Keratinocyte (primary cell): ENCODE results near the gene RHOT1. TPM values are rescaled to one million over a fixed set of nuclear protein-coding genes. Genes with fewer than 3 reads are reported as not detected.

Experiments
- DNase-seq: peaks from one replicate; pipeline ENCODE4 v3.0.0-alpha.2; 2011; ENCODE audit warnings: low read depth, missing footprints, low spot score
- FAIRE-seq: peaks from 2 replicates; lab custom pipeline; 2011; peaks lifted over from hg19 to GRCh38; lab: Jason Lieb, UNC
- H2AFZ ChIP-seq: 2 replicates; pipeline ENCODE4 v1.6.0; 2012; ENCODE audit warnings: low read length, control low read depth, inconsistent platforms; ENCODE audit not compliant: control insufficient read depth
- H3K27ac ChIP-seq: 2 replicates; pipeline ENCODE4 v1.5.1; 2011; ENCODE audit warnings: low read length; ENCODE audit not compliant: control insufficient read depth, insufficient read depth
- H3K27me3 ChIP-seq: 3 replicates; pipeline ENCODE4 v1.6.0; 2011; ENCODE audit warnings: low read length; ENCODE audit not compliant: control insufficient read depth, insufficient read depth; ENCODE audit errors: extremely low read depth
- H3K36me3 ChIP-seq, 2 experiments: 2 replicates in 1 of 2; 3 replicates in 1 of 2; pipeline ENCODE4 v1.5.1; 2011; ENCODE audit warnings: low read length in 2 of 2, mild to moderate bottlenecking in 1 of 2; ENCODE audit not compliant: control insufficient read depth in 2 of 2, insufficient read depth in 2 of 2; ENCODE audit errors: extremely low read depth in 1 of 2
- H3K4me1 ChIP-seq: 3 replicates; pipeline ENCODE4 v1.5.1; 2011; ENCODE audit warnings: low read length; ENCODE audit not compliant: control insufficient read depth, insufficient read depth; ENCODE audit errors: extremely low read depth
- H3K4me2 ChIP-seq: 3 replicates; pipeline ENCODE4 v1.6.0; 2011; ENCODE audit warnings: low read depth, low read length; ENCODE audit not compliant: control insufficient read depth, insufficient read depth; ENCODE audit errors: extremely low read depth
- H3K4me3 ChIP-seq, 3 experiments: fragments of 200-600 bp in 1 of 3; sonication (generic) in 1 of 3; 2 replicates in 2 of 3; 3 replicates in 1 of 3; pipeline ENCODE4 v1.5.1; 2011 to 2016; ENCODE audit warnings: low read length in 3 of 3, mild to moderate bottlenecking in 3 of 3, control low read depth in 2 of 3, inconsistent platforms in 1 of 3, low read depth in 1 of 3, mixed read lengths in 1 of 3, mixed run types in 1 of 3, moderate library complexity in 1 of 3; ENCODE audit not compliant: control insufficient read depth in 2 of 3, insufficient read depth in 2 of 3; ENCODE audit errors: extremely low read depth in 1 of 3
- H3K79me2 ChIP-seq: 2 replicates; pipeline ENCODE4 v1.6.0; 2012; ENCODE audit warnings: low read length; ENCODE audit not compliant: control insufficient read depth, insufficient read depth
- H3K9ac ChIP-seq: 3 replicates; pipeline ENCODE4 v1.6.0; 2011; ENCODE audit warnings: low read length; ENCODE audit not compliant: control insufficient read depth, insufficient read depth; ENCODE audit errors: extremely low read depth
- H3K9me1 ChIP-seq: 3 replicates; pipeline ENCODE4 v1.6.0; 2011; ENCODE audit warnings: low read length; ENCODE audit not compliant: control insufficient read depth, insufficient read depth; ENCODE audit errors: extremely low read depth
- H3K9me3 ChIP-seq: 2 replicates; pipeline ENCODE4 v1.5.1; 2012; ENCODE audit warnings: low read depth, low read length; ENCODE audit not compliant: control insufficient read depth
- H4K20me1 ChIP-seq: 3 replicates; pipeline ENCODE4 v1.6.0; 2011; ENCODE audit warnings: low read length; ENCODE audit not compliant: control insufficient read depth, insufficient read depth; ENCODE audit errors: extremely low read depth
- CTCF ChIP-seq, 3 experiments: IDR thresholded peaks in 1 of 3; conservative IDR thresholded peaks in 1 of 3; optimal IDR thresholded peaks in 1 of 3; 2 replicates in 2 of 3; 3 replicates in 1 of 3; pipeline versions ENCODE3 to v1.5.1; 2011; ENCODE audit warnings: low read length in 3 of 3, mild to moderate bottlenecking in 3 of 3, moderate library complexity in 2 of 3, control low read depth in 1 of 3, inconsistent platforms in 1 of 3; ENCODE audit not compliant: insufficient read depth in 2 of 3; ENCODE audit errors: extremely low read depth in 1 of 3
- EZH2 ChIP-seq: IDR thresholded peaks from one replicate; pipeline ENCODE4 v1.6.1; 2012; ENCODE audit warnings: inconsistent platforms, mild to moderate bottlenecking, low read length, moderate library complexity
- dilution Hi-C: fragments of 300-500 bp; cut with MboI; formaldehyde crosslinking; loops from one replicate; pipeline ENCODE4 v1.7.0; 2020; ENCODE audit warnings: low sequenced_read_pairs; ENCODE audit not compliant: extremely low pct_ligation_motif_present
- polyA plus RNA-seq, 5 experiments: library from polyadenylated mRNA; depleted of rRNA in 3 of 5; stranded (reverse) in 3 of 5; stranded (forward) in 1 of 5; unstranded in 1 of 5; fragments of >200 nt; gene quantifications; 1 replicate in 1 of 5; 2 replicates in 3 of 5; 3 replicates in 1 of 5; pipeline versions ENCODE4 v1.2.1 to v1.2.3, GENCODE V29; 2011 to 2012; ENCODE audit warnings: missing spikeins in 2 of 5, low read depth in 1 of 5, low replicate concordance in 1 of 5

The RHOT1 gene
- polyA plus RNA-seq, 1 donor (not counting 4 experiments of a cell fraction or from before 2014, with no cell fraction given) = 50.4 TPM

GRCh38 chr17:32124985-32125847 lies 17.1 kb upstream of the RHOT1 start:
- Histone ChIP-seq H3K9me1 (no peaks in the 10 kb centered on the region), H3K4me3 (no peak overlapping the region), H3K27ac (no peak overlapping the region), H3K36me3 (no peaks in the 10 kb centered on the region), H3K4me2 (no peak overlapping the region), H3K9ac (no peak overlapping the region), H2AFZ (peak overlapping the region; percentile 65), H3K79me2 (no peaks in the 10 kb centered on the region), H3K4me1 (peaks cover 12% of the 10 kb centered on the region), H4K20me1 (no peaks in the 10 kb centered on the region), H3K27me3 (no peaks in the 10 kb centered on the region), H3K9me3 (no peaks in the 10 kb centered on the region)
- FAIRE-seq = no peak
- DNase-seq = no peak
- TF ChIP-seq CTCF (optimal IDR thresholded peaks at IDR 0.05 in 1 of 3, IDR thresholded peaks at IDR 0.05 in 1 of 3, conservative IDR thresholded peaks at IDR 0.05 in 1 of 3; ENCODE audit: extremely low read depth in 1 of 3, insufficient read depth in 2 of 3, low read length in 3 of 3) (no peak), EZH2 (no peak)
- dilution Hi-C loops = no loop called here

- Histone ChIP-seq H3K36me3 (no peaks in the 10 kb centered on the region), H3K9me3 (no peaks in the 10 kb centered on the region), H3K9ac (no peak overlapping the region), H4K20me1 (no peaks in the 10 kb centered on the region), H3K4me3 (no peak overlapping the region), H3K79me2 (no peaks in the 10 kb centered on the region), H3K27ac (no peak overlapping the region), H3K4me1 (peaks cover 12% of the 10 kb centered on the region), H3K27me3 (no peaks in the 10 kb centered on the region), H3K4me2 (no peak overlapping the region), H2AFZ (no peak overlapping the region), H3K9me1 (no peaks in the 10 kb centered on the region)
- TF ChIP-seq EZH2 (no peak), CTCF (optimal IDR thresholded peaks at IDR 0.05 in 1 of 3, IDR thresholded peaks at IDR 0.05 in 1 of 3, conservative IDR thresholded peaks at IDR 0.05 in 1 of 3; ENCODE audit: extremely low read depth in 1 of 3, insufficient read depth in 2 of 3, low read length in 3 of 3) (no peak)
- no peak for DNase-seq
- no peak for FAIRE-seq
- dilution Hi-C loops = no loop called here
Measured at GRCh38 chr17:32125848-32126153, 16.5 kb upstream of the RHOT1 start.
